ENCODE measurements around the gene CD72.
"Not testable (repeated sequence)": the region's sequence is repeated elsewhere in the genome, so short reads cannot be mapped to it uniquely, and the experiment has no call there.

CD72 gene

DNA sequence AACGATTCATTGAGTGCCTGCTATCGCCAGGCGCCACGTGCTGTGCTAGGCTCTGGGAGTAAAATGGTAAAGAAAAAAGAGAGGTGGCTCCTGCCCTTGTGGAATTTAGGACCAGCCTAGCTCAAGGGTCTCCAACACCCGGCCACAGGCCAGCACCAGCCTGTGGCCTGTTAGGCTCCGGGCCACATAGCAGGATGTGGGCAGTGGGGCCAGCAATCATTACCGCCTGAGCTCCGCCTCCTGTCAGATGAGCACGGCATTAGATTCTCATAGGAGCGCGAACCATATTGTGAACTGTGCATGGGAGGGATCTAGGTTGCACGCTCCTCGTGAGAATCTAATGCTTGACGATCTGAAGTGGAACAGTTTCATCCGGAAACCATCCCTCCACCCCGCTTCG is 38.1 kb upstream of the CD72 start:
- peak overlapping the region; percentile 68 for H3K4me3 Mint-ChIP-seq
- H3K27ac Mint-ChIP-seq: peak overlapping the region; percentile 73
- no peaks in the 10 kb centered on the region for H3K36me3 Mint-ChIP-seq
- no peaks in the 10 kb centered on the region for H3K9me3 Mint-ChIP-seq
- peaks cover 2% of the 10 kb centered on the region for H3K27me3 Mint-ChIP-seq
- peaks cover 59% of the 10 kb centered on the region for H3K4me1 Mint-ChIP-seq

DNA sequence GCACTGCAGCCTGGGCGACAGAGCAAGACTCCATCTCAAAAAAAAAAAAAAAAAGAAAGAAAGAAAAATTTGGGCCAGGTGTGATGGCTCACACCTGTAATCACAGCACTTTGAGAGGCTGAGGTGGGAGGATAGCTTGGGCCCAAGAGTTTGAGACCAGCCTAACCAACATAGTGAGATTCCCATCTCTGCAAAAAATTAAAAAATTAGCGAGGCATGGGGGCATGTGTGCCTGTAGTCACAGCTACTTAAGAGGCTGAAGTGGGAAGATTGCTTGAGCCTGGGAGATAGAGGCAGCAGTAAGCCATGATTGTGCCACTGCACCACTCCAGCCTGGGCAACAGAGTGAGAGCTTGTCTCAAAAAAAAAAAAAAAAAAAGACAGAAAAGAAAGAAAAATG is 35.4 kb upstream of the CD72 start:
- H3K9me3 Mint-ChIP-seq: no peaks in the 10 kb centered on the region
- H3K36me3 Mint-ChIP-seq: no peaks in the 10 kb centered on the region
- no peak overlapping the region for H3K4me3 Mint-ChIP-seq
- peak overlapping the region; percentile 55 for H3K27ac Mint-ChIP-seq
- peaks cover 2% of the 10 kb centered on the region for H3K27me3 Mint-ChIP-seq
- H3K4me1 Mint-ChIP-seq: peaks cover 55% of the 10 kb centered on the region

DNA sequence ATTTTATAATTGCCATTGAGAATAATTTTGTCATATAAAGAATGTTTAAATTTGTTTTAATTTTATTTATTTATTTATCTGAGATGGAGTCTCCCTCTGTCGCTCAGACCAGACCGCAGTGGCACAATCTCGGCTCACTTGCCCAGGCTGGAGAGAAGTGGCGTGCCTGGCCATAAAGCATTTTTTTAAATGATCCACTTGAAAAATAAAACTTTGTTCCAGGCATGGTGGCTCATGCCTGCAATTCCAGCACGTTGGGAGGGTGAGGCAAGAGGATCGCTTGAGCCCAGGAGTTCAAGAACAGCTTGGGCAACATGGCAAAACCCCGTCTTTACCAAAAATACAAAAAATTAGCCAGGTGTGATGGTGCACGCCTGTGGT is 34.6 kb upstream of the CD72 start:
- Mint-ChIP-seq H3K27me3 (peaks cover under 1% of the 10 kb centered on the region), H3K36me3 (no peaks in the 10 kb centered on the region), H3K27ac (no peak overlapping the region), H3K4me1 (peaks cover 61% of the 10 kb centered on the region), H3K9me3 (no peaks in the 10 kb centered on the region), H3K4me3 (no peak overlapping the region)

GRCh38 chr9:35651956-35652828 is 34.0 kb upstream of the CD72 start:
- peaks cover 61% of the 10 kb centered on the region for H3K4me1 Mint-ChIP-seq
- H3K9me3 Mint-ChIP-seq: no peaks in the 10 kb centered on the region
- no peaks in the 10 kb centered on the region for H3K36me3 Mint-ChIP-seq
- no peak overlapping the region for H3K4me3 Mint-ChIP-seq
- no peaks in the 10 kb centered on the region for H3K27me3 Mint-ChIP-seq
- peak overlapping the region; percentile 79 for H3K27ac Mint-ChIP-seq

GRCh38 chr9:35650341-35651158 is 32.3 kb upstream of the CD72 start, which contains the start of gene SIT1:
Gene SIT1 (minus strand): TSS chr9:35650931. CDS start chr9:35650853, 78 bp downstream.
- peaks cover 53% of the 10 kb centered on the region for H3K4me1 Mint-ChIP-seq
- H3K27me3 Mint-ChIP-seq: no peaks in the 10 kb centered on the region
- no peaks in the 10 kb centered on the region for H3K9me3 Mint-ChIP-seq
- peak within 1 kb of the TSS; percentile 86 for H3K27ac Mint-ChIP-seq
- no peaks in the 10 kb centered on the region for H3K36me3 Mint-ChIP-seq
- peak within 1 kb of the TSS; percentile 85 for H3K4me3 Mint-ChIP-seq

DNA sequence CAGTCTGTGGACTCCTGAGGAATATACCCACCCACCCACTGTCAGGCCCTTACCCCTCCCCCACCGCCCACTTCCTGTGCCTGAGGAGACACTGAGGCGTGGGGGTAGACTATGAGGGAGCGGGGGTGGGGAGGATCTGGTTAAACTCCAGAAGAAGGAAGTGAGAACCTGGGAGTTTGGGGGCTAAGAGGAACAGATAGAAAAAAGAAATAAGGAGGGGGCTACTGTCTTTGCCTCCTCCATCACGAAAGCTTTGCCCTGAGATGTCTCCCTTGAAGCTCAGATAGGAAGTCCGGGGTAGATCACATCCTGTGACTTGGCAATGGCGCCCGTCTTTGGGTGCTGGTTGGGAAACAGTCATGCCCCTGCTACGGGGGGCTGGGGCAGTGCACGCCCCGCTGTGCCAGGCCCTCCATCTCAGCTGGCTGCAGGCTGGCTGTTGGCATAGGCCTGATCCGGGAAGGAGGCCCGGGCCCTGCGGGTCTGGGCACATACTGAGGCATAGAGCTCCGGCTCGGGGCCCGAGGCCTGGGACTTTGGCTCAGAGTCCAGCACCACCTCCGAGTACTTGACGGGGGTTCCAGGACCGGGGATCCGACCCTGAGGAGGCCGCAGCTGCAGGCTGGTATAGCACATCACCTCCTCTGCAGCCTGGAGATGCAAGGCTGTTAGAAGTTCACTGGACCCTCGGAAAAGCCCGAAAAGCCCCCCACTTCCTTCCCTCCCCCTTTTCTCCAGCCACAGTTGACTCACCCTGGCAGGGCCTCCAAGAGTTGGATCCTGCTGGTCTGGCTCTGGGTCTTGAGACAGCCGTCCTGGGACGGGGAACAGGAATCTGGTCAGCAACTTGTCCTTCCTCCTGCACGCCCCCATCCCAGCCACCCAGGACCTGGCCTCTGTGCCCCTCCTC is 31.5 kb upstream of the CD72 start:
- Mint-ChIP-seq H3K4me3 (peak overlapping the region; percentile 85), H3K27me3 (no peaks in the 10 kb centered on the region), H3K9me3 (no peaks in the 10 kb centered on the region), H3K36me3 (no peaks in the 10 kb centered on the region), H3K27ac (peak overlapping the region; percentile 91), H3K4me1 (peaks cover 58% of the 10 kb centered on the region)

- H3K27ac Mint-ChIP-seq: peak overlapping the region; percentile 95
- peak overlapping the region; percentile 94 for H3K4me3 Mint-ChIP-seq
- no peaks in the 10 kb centered on the region for H3K27me3 Mint-ChIP-seq
- peaks cover 67% of the 10 kb centered on the region for H3K4me1 Mint-ChIP-seq
- H3K9me3 Mint-ChIP-seq: no peaks in the 10 kb centered on the region
- no peaks in the 10 kb centered on the region for H3K36me3 Mint-ChIP-seq
These were observed 28.5 kb upstream of the CD72 start for GRCh38 chr9:35646533-35647265.

DNA sequence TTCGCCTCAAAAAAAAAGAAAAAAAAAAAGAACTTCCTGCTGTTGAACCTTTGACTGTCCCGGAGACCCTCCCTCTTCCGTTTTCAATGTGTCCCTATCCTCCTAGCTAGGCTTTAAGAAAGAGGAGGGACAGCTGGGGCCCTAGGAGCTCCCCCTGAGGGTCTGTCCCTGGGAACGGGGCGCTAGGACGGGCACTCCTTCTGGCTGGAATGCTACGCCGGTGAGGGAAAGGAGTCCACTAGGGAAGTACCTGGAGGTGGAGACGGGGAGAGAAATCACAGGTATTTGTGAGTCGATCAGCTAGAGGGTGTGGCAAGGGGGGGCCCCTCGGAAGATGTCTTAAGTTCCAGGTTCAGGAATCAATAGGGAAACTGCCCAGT is 27.9 kb upstream of the CD72 start:
- H3K27me3 Mint-ChIP-seq: no peaks in the 10 kb centered on the region
- no peaks in the 10 kb centered on the region for H3K36me3 Mint-ChIP-seq
- peaks cover 66% of the 10 kb centered on the region for H3K4me1 Mint-ChIP-seq
- peak overlapping the region; percentile 95 for H3K27ac Mint-ChIP-seq
- peak overlapping the region; percentile 94 for H3K4me3 Mint-ChIP-seq
- no peaks in the 10 kb centered on the region for H3K9me3 Mint-ChIP-seq

DNA sequence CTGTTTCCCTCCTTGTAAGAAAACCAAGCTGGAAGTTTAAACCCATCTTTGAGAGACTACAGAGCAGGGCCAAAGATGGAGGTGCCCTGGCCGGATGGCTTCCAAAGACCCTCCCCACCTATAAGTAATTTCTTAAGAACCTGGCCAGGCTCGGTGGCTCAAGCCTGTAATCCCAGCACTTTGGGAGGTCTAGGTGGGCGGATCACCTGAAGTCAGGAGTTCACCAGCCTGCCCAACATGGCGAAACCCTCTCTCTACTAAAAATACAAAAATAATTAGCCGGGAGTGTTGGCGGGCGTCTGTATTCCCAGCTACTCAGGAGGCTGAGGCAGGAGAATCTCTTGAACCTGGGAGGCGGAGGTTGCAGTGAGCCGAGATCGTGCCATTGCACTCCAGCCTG is 27.5 kb upstream of the CD72 start:
- H3K9me3 Mint-ChIP-seq, H3K27me3 Mint-ChIP-seq, H3K36me3 Mint-ChIP-seq: not testable (repeated sequence)
- peak overlapping the region; percentile 94 for H3K4me3 Mint-ChIP-seq
- peaks cover 66% of the 10 kb centered on the region for H3K4me1 Mint-ChIP-seq
- H3K27ac Mint-ChIP-seq: peak overlapping the region; percentile 8

DNA sequence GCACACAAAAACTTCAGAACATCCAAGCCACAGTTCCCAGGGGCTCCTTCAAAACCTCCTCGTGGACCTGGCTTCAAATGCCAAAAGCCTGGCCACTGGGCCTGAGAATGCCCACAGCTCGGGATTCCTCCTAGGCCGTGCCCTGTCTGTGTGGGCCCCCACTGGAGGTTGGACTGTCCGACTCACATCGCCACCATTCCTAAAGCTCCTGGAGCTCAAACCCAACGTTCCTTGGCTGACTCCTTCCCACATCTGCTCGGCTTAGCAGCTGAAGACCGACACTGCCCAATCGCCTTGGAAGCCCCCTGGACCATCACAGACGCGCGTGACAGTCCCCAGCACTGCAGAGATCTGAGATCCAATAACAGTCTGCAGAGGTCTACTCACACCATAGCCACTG is 24.8 kb upstream of the CD72 start:
- Mint-ChIP-seq H3K27ac (no peak overlapping the region), H3K4me1 (peaks cover 64% of the 10 kb centered on the region), H3K4me3 (no peak overlapping the region), H3K36me3 (peaks cover 3% of the 10 kb centered on the region), H3K9me3 (no peaks in the 10 kb centered on the region), H3K27me3 (no peaks in the 10 kb centered on the region)

DNA sequence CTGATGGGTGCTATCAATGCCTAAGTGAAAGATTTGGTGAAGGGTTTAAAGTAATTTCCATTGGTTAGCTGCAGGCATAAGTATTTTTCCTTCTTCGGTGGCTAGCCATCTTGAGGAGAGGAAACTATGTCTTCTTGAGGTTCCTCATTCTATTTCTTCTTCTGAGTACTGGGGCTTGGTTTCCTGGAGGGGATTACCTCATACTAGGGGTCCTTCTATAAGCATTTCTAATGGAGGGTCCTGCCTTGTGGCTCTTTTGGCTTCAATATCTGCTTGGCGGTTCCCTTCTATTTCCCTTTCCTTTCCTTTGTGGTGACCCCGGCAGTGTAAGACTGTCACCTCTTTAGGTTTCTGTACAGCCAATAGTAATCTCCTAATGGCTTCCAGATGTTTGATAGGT is 23.3 kb upstream of the CD72 start:
- not testable (repeated sequence) for H3K9me3 Mint-ChIP-seq, H3K27ac Mint-ChIP-seq, H3K36me3 Mint-ChIP-seq, H3K4me3 Mint-ChIP-seq, H3K27me3 Mint-ChIP-seq
- H3K4me1 Mint-ChIP-seq: peaks cover 69% of the 10 kb centered on the region

DNA sequence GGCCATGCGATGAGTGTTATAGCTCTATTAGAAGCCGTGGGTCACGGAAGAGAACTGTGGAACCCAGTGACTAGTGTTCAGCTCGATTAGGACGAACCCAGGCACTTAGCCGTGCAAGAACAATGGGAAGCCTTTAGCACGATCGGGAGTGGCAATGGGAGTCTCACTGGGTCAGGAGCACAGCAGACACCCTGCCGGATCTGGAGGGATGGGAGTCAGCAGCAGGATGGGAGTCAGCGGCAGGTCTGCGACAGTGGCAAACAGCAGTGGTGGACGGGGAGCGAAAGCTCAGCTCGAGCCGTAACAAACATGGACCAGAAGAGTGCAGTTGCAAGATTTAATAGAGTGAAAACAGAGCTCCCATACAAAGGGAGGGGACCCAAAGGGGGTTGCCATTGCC is 22.2 kb upstream of the CD72 start:
- peaks cover 74% of the 10 kb centered on the region for H3K4me1 Mint-ChIP-seq
- not testable (repeated sequence) for H3K27me3 Mint-ChIP-seq, H3K36me3 Mint-ChIP-seq, H3K9me3 Mint-ChIP-seq, H3K27ac Mint-ChIP-seq, H3K4me3 Mint-ChIP-seq

DNA sequence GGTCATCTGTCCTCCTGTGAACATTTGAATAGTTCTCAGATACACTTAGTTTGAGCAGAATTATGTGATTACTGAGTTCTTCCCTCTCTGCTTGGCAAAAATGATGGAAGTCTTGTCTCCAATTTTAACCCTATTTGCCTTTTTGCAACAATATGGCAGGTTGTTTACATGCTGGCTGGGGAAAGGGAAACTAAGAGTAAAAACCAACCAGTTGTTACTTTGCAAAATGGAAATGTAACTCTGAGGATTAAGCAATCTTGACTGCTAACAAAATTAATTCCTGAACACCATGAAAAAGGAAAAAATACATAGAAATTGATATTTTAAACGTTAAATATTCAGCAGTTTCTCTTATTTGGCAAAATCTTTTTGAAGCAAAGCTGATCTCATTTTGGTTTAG is 21.4 kb upstream of the CD72 start:
- Mint-ChIP-seq H3K9me3 (no peaks in the 10 kb centered on the region), H3K27me3 (no peaks in the 10 kb centered on the region), H3K36me3 (peaks cover 3% of the 10 kb centered on the region), H3K4me3 (peak overlapping the region; percentile 52), H3K27ac (peak overlapping the region; percentile 87), H3K4me1 (peaks cover 77% of the 10 kb centered on the region)

DNA sequence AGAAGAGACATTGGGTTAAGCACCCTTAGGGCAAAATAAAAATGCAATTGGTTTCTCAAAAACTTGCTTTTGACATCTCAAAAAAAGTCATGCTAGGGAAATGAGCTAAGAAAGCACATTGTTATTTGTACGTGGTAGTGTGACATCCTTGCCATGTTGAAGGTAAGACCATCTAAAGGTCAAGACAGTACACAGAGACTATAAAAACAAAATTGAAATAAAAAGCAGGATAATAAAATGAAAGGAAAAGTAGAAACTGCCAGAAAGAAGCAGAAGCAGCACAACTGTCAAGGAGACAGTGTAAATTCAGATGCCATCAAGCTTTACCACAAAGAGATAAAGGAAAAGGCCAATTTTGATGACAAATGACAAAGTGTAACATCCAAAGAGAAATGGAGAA is 21.0 kb upstream of the CD72 start:
- H3K27me3 Mint-ChIP-seq, H3K36me3 Mint-ChIP-seq, H3K9me3 Mint-ChIP-seq: not testable (repeated sequence)
- peak overlapping the region; percentile 87 for H3K27ac Mint-ChIP-seq
- H3K4me3 Mint-ChIP-seq: peak overlapping the region; percentile 52
- H3K4me1 Mint-ChIP-seq: peaks cover 74% of the 10 kb centered on the region

- peak overlapping the region; percentile 74 for H3K27ac Mint-ChIP-seq
- not testable (repeated sequence) for H3K4me3 Mint-ChIP-seq
These were observed 20.5 kb upstream of the CD72 start for GRCh38 chr9:35638751-35639150.

More at GRCh38 chr9:35638751-35639150, 20.5 kb upstream of the CD72 start:
- H3K4me1 Mint-ChIP-seq: peaks cover 74% of the 10 kb centered on the region
- not testable (repeated sequence) for H3K36me3 Mint-ChIP-seq, H3K9me3 Mint-ChIP-seq, H3K27me3 Mint-ChIP-seq
